Natural killer cell treated with Interleukin-12 subunit alpha and Interleukin-12 subunit beta and Interleukin-15 and Interleukin-18, amount 100 ng/mL, for 72 hours (primary cell): ENCODE data around the gene RNF223. TPM values are rescaled to one million over a fixed set of nuclear protein-coding genes. Genes with fewer than 3 reads are reported as not detected.
A peak's percentile ranks its signal among the peaks of the same experiment; 100 is the strongest.

Source experiments
- ATAC-seq, 2 donors: fragments of 150-1000 bp; cut with Tn5 transposase in 1 of 2; sonication (Bioruptor Pico), chemical (Tn5 transposase) in 1 of 2; 2 replicates each; pipeline ENCODE4 v1.10.0; 2021
- DNase-seq: peaks from one replicate; pipeline ENCODE4 v3.0.0; 2022; ENCODE audit warnings: low spot score
- H3K27ac Mint-ChIP-seq, 2 donors: 1 replicate in 1 of 2; 2 replicates in 1 of 2; pipeline ENCODE4 v1.8.0; 2022; ENCODE audit warnings: mixed read lengths in 2 of 2, mild to moderate bottlenecking in 1 of 2, moderate library complexity in 1 of 2
- H3K27me3 Mint-ChIP-seq, 2 donors: 1 replicate in 1 of 2; 2 replicates in 1 of 2; pipeline ENCODE4 v1.8.0; 2022; ENCODE audit warnings: mixed read lengths in 2 of 2
- H3K36me3 Mint-ChIP-seq: one replicate; pipeline ENCODE4 v1.8.0; 2022; ENCODE audit warnings: mixed read lengths
- H3K4me1 Mint-ChIP-seq, 2 donors: 1 replicate in 1 of 2; 2 replicates in 1 of 2; pipeline ENCODE4 v1.8.0; 2022; ENCODE audit warnings: low read depth in 2 of 2, mixed read lengths in 2 of 2, mild to moderate bottlenecking in 1 of 2
- H3K4me3 Mint-ChIP-seq: one replicate; pipeline ENCODE4 v1.8.0; 2022; ENCODE audit warnings: mixed read lengths
- H3K9me3 Mint-ChIP-seq: 2 replicates; pipeline ENCODE4 v1.8.0; 2022; ENCODE audit warnings: mixed read lengths
- total RNA-seq, 2 donors: library from RNA; stranded (reverse); gene quantifications; one replicate each; pipeline ENCODE4 v1.2.3, GENCODE V29; 2022

The RNF223 gene
- not detected for total RNA-seq

- H3K9me3 Mint-ChIP-seq: no peaks in the 10 kb centered on the region
Measured at GRCh38 chr1:1073743-1074587, at the start of gene RNF223. TSS of gene RNF223 (minus strand) at chr1:1074306. CDS start at chr1:1072566, 1,740 bp downstream.

GRCh38 chr1:1122981-1123480 is 48.9 kb upstream of the RNF223 start:
- DNase-seq (peak; percentile 59), ATAC-seq (no peak)
- peak overlapping the region; percentile 88 to 94 for H3K27ac Mint-ChIP-seq
- H3K36me3 Mint-ChIP-seq: no peaks in the 10 kb centered on the region
- peaks cover 11% of the 10 kb centered on the region in 2 donors for H3K4me1 Mint-ChIP-seq
- H3K9me3 Mint-ChIP-seq: peaks cover 7% of the 10 kb centered on the region
- peaks cover 3 to 7% of the 10 kb centered on the region in 2 donors for H3K27me3 Mint-ChIP-seq
- peak overlapping the region; percentile 63 for H3K4me3 Mint-ChIP-seq

More at GRCh38 chr1:1073743-1074587, at the start of gene RNF223:
- Mint-ChIP-seq H3K4me1 (peaks cover 0 to 4% of the 10 kb centered on the region in 2 donors), H3K36me3 (no peaks in the 10 kb centered on the region), H3K4me3 (no peak within 1 kb of the TSS), H3K27ac (no peak within 1 kb of the TSS), H3K27me3 (peaks cover 0 to 3% of the 10 kb centered on the region in 2 donors)
- DNase-seq (peak; percentile 39), ATAC-seq (no peak)

- Mint-ChIP-seq H3K36me3 (no peaks in the 10 kb centered on the region), H3K4me3 (peak overlapping the region; percentile 63), H3K27me3 (peaks cover 3 to 7% of the 10 kb centered on the region in 2 donors), H3K4me1 (peaks cover 11 to 13% of the 10 kb centered on the region in 2 donors), H3K9me3 (peaks cover 7% of the 10 kb centered on the region), H3K27ac (peak overlapping the region in 1 of 2 donors; percentile 94)
- ATAC-seq: peak; percentile 89 to 90
- DNase-seq: peak; percentile 88
Measured at GRCh38 chr1:1122078-1122811, 48.1 kb upstream of the RNF223 start.

- H3K27me3 Mint-ChIP-seq: peaks cover 3 to 7% of the 10 kb centered on the region in 2 donors
- no peaks in the 10 kb centered on the region for H3K36me3 Mint-ChIP-seq
- H3K9me3 Mint-ChIP-seq: peaks cover 7% of the 10 kb centered on the region
- peaks cover 11 to 13% of the 10 kb centered on the region in 2 donors for H3K4me1 Mint-ChIP-seq
- no peak overlapping the region for H3K4me3 Mint-ChIP-seq
- no peak overlapping the region for H3K27ac Mint-ChIP-seq
- no peak for ATAC-seq
- peak; percentile 52 for DNase-seq
Measured at GRCh38 chr1:1121611-1122077, 47.5 kb upstream of the RNF223 start.

GRCh38 chr1:1120866-1121591 is 46.9 kb upstream of the RNF223 start:
- DNase-seq (peak; percentile 46), ATAC-seq (no peak)
- no peaks in the 10 kb centered on the region for H3K36me3 Mint-ChIP-seq
- H3K9me3 Mint-ChIP-seq: peaks cover 7% of the 10 kb centered on the region
- H3K4me3 Mint-ChIP-seq: no peak overlapping the region
- H3K27me3 Mint-ChIP-seq: peaks cover 3 to 7% of the 10 kb centered on the region in 2 donors
- no peak overlapping the region for H3K27ac Mint-ChIP-seq
- peaks cover 11 to 13% of the 10 kb centered on the region in 2 donors for H3K4me1 Mint-ChIP-seq

GRCh38 chr1:1120096-1120495 is 46.0 kb upstream of the RNF223 start:
- no peak overlapping the region for H3K27ac Mint-ChIP-seq
- peaks cover 11 to 14% of the 10 kb centered on the region in 2 donors for H3K4me1 Mint-ChIP-seq
- ATAC-seq (no peak), DNase-seq (peak; percentile 32)
- H3K4me3 Mint-ChIP-seq: no peak overlapping the region
- peaks cover 7% of the 10 kb centered on the region for H3K9me3 Mint-ChIP-seq
- H3K36me3 Mint-ChIP-seq: no peaks in the 10 kb centered on the region
- peaks cover 3 to 7% of the 10 kb centered on the region in 2 donors for H3K27me3 Mint-ChIP-seq

- Mint-ChIP-seq H3K27ac (no peak overlapping the region), H3K9me3 (peaks cover 7% of the 10 kb centered on the region), H3K36me3 (no peaks in the 10 kb centered on the region), H3K4me1 (peaks cover 11 to 21% of the 10 kb centered on the region in 2 donors), H3K27me3 (peaks cover 3 to 7% of the 10 kb centered on the region in 2 donors), H3K4me3 (no peak overlapping the region)
- DNase-seq: peak; percentile 55
- no peak for ATAC-seq
Measured at GRCh38 chr1:1119272-1119890, 45.3 kb upstream of the RNF223 start.

GRCh38 chr1:1118876-1119220 is 44.7 kb upstream of the RNF223 start:
- peak; percentile 44 for DNase-seq
- peaks cover 3 to 7% of the 10 kb centered on the region in 2 donors for H3K27me3 Mint-ChIP-seq

GRCh38 chr1:1118011-1118875 is 44.1 kb upstream of the RNF223 start:
- Mint-ChIP-seq H3K4me3 (peak overlapping the region; percentile 42), H3K27me3 (peaks cover 3 to 7% of the 10 kb centered on the region in 2 donors)
- no peak for ATAC-seq

More at GRCh38 chr1:1118876-1119220, 44.7 kb upstream of the RNF223 start:
- peaks cover 5% of the 10 kb centered on the region for H3K9me3 Mint-ChIP-seq
- H3K36me3 Mint-ChIP-seq: no peaks in the 10 kb centered on the region
- no peak for ATAC-seq
- no peak overlapping the region for H3K27ac Mint-ChIP-seq
- H3K4me1 Mint-ChIP-seq: peaks cover 7 to 16% of the 10 kb centered on the region in 2 donors
- H3K4me3 Mint-ChIP-seq: no peak overlapping the region

GRCh38 chr1:1117469-1117831 is 43.3 kb upstream of the RNF223 start:
- ATAC-seq: no peak
- Mint-ChIP-seq H3K27me3 (peaks cover 3 to 7% of the 10 kb centered on the region in 2 donors), H3K4me1 (peaks cover 0 to 17% of the 10 kb centered on the region in 2 donors), H3K36me3 (peaks cover 5% of the 10 kb centered on the region), H3K9me3 (no peaks in the 10 kb centered on the region), H3K4me3 (peak overlapping the region; percentile 42), H3K27ac (no peak overlapping the region)
- DNase-seq: peak; percentile 58

More at GRCh38 chr1:1118011-1118875, 44.1 kb upstream of the RNF223 start:
- H3K27ac Mint-ChIP-seq: no peak overlapping the region
- peaks cover 4% of the 10 kb centered on the region for H3K36me3 Mint-ChIP-seq
- peak; percentile 38 for DNase-seq
- H3K9me3 Mint-ChIP-seq: no peaks in the 10 kb centered on the region
- H3K4me1 Mint-ChIP-seq: peaks cover under 1 to 12% of the 10 kb centered on the region in 2 donors

GRCh38 chr1:1116701-1117468 is 42.8 kb upstream of the RNF223 start:
- H3K36me3 Mint-ChIP-seq: peaks cover 5% of the 10 kb centered on the region
- ATAC-seq: peak in 1 of 2 donors; percentile 2
- peak; percentile 68 for DNase-seq
- H3K27me3 Mint-ChIP-seq: peaks cover 3 to 7% of the 10 kb centered on the region in 2 donors
- no peak overlapping the region for H3K27ac Mint-ChIP-seq
- H3K4me3 Mint-ChIP-seq: peak overlapping the region; percentile 42
- H3K9me3 Mint-ChIP-seq: no peaks in the 10 kb centered on the region
- peaks cover 0 to 20% of the 10 kb centered on the region in 2 donors for H3K4me1 Mint-ChIP-seq
